Central memory CD4-positive, alpha-beta T cell (primary cell): ENCODE measurements around the gene CHRND.
A peak's percentile ranks its signal among the peaks of the same experiment; 100 is the strongest.

Experiments
- DNase-seq: peaks from one replicate; pipeline ENCODE4 v3.0.0; 2022

Gene CHRND

GRCh38 chr2:232488097-232488711, 37.8 kb upstream of the CHRND start:
- no peak for DNase-seq

DNA sequence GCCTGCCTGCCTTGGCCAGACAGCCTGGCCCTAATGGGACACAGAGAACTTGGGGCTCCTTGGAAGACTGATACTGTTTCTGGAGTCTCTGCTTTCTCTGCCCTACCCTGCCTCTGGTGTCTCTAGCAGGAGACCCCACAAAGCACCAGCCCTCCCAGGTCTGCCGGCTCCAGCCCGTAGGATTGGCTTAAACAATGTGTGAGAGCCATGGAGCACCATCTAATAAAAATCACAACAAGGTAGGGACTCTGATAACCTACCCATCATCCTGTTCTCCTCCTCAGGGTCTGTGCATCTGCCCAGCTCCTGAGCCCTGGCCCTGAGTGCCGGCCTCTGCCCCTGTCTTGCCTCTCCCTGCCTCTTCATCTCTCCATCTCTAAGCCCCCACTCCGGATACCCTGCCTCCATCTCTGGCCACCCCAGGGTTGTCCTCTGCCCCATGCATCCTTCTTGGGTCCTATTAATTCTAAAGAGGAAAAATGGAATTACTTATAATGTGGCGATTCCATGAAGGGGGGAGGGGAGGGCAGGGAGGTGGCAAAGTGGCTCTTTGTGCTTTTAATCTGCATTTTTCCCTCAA, 37.1 kb upstream of the CHRND start:
- no peak for DNase-seq

- DNase-seq = no peak
Measured at GRCh38 chr2:232489516-232490220, 36.3 kb upstream of the CHRND start.

GRCh38 chr2:232490221-232491138, 35.5 kb upstream of the CHRND start:
- no peak for DNase-seq

DNA sequence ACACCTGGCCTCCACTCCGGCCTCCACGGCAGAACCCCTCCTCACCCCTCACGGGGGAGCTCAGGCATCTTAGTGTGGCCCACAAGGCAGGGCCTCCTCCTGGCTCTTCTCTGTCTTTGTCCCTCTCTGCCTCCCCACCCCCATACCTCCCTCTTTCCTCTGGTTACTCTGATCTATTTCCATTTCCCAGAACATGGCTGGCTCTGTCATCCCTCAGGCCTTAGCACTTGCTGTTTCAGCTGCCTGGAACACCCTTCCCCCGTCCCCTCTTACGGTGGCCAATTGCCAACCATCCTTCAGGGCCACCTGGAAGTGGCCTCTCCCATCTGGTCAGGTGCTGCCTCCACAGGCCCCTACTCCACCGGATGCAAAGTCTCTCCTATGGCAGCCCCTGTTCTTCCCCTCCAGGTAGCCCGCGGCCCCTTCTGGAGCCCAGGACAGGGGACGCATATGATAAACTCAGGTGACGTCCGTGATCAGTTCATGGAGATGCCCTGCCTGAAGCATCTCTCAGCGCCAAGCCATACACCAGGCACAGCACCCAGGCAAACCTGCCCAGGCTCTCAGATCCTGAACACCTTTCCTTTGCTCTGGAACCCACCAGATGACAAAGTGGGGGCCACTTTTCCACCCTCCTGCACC, 34.7 kb upstream of the CHRND start:
- DNase-seq = no peak

DNA sequence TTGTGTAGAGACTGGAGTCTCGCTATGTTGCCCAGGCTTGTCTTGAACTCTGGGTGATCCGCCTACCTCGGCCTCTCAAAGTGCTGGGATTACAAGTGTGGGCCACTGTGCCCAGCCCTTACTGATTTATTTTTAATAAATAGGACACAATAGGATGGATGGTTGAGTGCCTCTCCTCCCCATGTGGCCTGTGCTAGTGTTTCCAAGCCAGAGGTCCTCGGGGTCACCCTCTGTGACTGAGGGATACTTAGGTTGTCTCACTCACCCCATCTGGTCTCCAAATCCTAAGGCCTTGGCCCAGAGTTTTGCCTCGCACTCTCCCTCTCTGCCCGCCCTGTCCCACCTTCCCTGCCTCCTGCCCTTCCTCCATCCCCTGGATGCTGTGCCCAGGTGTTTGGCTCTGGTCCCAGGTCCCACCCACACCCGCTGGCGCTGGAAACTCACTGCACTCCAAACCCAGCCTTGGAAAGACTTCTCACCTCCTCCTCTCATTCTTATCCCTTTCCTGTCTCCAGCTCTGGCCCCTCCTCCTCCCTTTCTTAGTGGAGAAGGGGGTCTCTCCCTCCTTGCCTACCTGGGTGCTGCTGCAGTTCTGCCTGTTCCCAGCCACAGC, 33.6 kb upstream of the CHRND start:
- DNase-seq = no peak

DNA sequence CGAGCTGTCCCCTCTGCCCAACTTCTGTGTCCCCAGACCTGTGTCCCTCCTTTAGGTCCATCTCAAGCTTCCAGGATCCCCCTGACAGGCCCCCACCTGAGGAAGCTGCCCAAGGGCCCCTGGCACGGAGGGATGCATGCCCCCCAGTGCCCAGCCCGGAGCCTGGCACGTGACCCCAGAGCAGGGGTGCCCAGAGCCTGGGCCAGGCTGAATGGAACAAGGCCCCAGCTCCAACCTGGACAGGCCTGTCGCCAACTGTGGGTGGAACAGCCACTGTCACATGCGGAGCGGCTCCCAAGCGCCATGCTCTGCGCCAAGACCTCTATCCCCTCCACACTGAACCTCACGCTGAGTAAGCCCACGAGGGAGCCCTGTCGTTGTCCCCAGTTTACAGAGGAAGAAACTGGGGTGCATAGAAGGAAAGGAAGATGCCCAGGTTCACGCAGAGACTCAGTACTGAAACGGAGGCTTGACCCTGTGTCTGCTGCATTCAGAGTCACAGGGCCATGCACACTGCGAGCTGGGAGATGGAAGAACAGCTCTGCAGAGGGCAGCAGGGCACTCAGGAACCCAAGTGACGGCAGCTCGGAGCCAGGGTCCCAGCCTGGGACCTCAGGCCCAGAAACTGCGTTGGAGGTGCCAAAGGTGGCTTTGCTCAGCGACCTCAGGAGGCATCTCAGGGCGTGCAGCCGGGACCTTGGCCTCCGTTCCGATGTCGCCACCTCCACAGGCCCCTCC, 32.8 kb upstream of the CHRND start:
- DNase-seq = no peak

DNA sequence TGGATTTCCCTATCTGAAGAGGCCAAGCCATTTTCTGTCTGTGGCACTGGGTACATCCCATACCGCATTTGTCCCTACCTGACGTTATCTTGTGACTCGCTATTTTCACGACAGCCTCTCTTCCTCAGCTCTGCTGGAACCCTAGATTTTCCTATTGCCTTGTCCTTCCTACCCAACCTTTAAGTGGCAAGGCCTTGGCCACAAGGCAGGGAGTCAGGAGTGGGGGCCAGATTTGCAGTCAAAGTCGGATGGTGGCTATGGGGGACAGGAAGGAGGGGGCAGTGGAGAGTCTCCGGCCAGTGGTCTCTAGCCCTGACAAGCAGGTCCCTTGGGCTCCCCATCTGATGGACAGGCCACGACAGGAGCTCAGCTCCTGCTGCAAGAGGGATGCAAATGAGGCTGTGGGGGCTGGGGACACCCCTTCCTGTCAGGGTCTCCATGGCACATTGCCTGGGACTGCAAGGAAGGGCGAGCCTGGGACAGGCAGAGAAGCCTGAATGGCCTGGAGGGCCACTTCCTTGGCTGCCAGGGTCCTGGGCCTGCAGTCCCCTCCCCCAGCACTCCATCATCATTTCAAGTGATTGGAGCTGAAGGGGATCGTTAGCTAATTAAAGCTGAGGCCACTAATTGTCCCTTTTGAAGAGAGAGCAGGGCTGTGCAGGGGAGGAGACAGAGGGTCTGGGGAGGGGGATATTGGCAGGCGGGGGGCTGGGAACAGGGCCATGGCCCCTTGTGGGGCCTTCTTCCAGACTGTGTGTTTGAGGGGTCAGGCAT, 32.1 kb upstream of the CHRND start:
- no peak for DNase-seq

DNA sequence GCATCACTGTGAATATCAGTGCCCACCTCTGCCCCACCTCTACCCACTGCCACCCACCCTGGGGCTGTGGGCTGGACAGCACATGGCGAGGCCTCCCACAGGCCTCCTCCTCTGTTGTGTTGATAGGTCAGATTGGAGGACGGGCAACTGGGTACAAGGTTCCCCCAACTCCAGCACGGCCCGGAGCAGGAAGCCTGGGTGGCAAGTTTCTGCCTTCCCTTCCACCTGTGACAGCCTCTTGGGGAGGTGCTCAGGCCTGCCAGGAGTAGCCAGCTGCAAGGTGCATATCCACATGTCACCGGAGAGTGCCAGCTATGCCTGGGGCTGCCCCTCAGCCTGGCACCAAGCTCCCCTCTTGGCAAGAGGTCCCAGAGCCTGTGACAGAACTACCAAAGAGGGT, 31.4 kb upstream of the CHRND start:
- DNase-seq = no peak

DNA sequence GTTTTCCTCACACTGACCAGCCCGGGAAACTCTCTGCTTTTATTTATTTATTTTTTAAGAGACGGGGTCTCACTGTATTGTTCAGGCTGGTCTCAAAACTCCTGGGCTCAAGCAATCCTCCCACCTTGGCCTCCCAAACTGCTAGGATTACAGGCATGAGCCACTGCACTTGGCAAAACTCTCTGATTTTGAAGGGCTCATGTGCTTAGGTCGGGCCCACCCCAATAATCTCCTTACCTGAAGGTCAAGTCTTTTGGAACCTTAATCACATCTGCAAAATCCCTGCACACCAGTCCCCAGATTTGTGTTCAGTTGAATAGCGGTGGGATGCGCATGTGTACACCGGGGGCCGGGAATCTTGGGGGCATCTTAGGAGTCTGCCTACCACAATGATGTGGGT, 30.7 kb upstream of the CHRND start:
- DNase-seq = no peak

GRCh38 chr2:232496501-232497270, 29.3 kb upstream of the CHRND start:
- DNase-seq = no peak

GRCh38 chr2:232497348-232497747, 28.6 kb upstream of the CHRND start:
- no peak for DNase-seq

DNA sequence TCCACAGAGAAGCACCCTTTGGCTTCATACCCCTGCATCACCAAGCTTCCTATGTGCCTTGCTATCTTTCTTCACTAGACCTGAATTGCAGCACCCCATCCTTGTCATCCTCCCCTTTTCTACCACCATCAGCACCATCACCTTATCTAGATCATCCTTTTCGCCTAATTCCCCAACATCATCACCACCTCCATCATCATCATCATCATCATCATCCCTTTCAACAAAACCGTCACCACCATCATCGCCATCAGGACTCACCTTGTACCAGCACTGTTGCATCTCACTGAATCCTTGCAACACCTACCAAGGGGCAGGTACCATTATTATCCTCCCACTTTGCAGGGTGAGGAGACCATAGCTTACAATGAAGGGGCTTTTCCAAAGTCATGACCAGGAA, 27.5 kb upstream of the CHRND start:
- DNase-seq = no peak

DNA sequence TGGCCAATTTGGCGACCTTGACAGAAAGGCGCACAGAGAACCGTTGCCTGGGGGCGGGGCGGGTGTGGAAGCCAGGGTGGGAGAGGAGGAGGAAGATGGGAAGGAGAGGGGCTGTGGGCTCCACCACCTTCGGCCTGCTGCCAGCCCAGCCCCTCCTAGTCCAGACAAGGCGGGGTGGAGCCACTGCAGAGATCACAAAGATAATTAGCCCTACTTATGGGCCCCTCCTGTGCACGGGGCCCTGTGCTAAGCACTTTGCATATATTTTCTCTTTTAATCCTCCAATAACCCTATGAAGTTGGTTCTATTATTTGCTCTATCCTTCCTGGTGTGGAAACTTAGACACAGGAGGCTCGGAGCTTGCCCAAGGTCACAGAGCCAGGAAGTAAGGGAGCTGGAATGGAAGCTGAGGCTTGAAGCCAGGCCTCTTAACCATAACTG, 24.6 kb upstream of the CHRND start:
- no peak for DNase-seq

GRCh38 chr2:232501794-232502390, 24.1 kb upstream of the CHRND start:
- DNase-seq = no peak

DNA sequence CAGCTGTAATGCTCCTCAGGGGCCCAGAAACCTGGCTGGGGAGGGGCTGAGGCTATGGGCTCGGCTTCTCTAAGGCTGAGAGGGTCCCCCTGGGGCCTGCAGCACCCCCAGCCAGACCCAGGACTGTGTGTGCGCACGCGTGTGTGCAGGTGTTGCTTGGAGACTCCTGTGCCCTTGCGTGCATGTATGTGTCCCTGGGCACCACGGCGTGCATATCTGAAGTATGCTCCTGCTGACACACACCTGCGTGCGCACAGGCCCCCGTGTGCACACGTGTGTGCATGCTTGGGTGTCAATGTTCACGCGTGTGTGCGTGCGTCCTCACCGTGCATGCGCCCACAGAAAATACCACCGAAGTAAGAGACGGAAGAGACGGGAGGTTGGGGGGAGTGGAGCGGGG, 23.4 kb upstream of the CHRND start:
- peak; percentile 31 for DNase-seq

GRCh38 chr2:232502911-232503808, 22.8 kb upstream of the CHRND start:
- DNase-seq = peak; percentile 63

GRCh38 chr2:232503809-232504323, 22.1 kb upstream of the CHRND start:
- no peak for DNase-seq
